Measurements from ENCODE around the gene TRIM33. TPM values are rescaled to one million over a fixed set of nuclear protein-coding genes. Genes with fewer than 3 reads are reported as not detected.

TRIM33 gene
- total and polyA plus RNA-seq, 2 of the 13 experiments (the other 11 are each of a cell fraction or from before 2014, with no cell fraction given), result 35.5 to 42.2 TPM

DNA sequence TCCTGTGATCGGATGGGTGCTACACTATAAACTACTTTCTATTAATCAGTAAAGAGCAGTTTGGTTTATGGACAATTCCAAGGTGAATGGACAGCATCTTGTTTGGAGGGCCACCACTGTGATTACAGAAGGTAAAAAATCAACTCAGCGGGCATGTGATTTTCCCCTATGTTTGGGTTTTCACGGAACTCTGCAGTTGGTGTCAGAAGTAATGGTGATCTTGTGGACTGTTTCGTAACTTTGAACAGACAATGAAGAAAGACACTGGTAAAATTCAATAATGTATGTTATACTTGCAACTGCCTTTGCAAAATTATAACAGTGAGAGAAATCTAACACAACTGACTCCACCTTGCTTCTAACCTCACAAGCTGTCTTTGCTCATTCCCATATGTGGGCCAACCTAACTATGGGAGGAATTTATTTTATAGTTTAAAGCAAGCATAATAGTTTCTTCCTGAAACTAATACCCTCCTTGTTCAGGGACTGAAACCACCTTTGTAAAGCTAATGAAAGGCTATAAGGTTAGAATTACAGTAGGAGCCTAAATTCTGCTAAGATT lies 53.2 kb downstream of the TRIM33 start (continued):
- TF ChIP-seq ONECUT2 (CRISPR knock-in tag; IDR thresholded peaks at IDR 0.05), result peak; percentile 61; the same call in 1 of the 2 replicates
- TF ChIP-seq ZNF205 (CRISPR knock-in tag; IDR thresholded peaks at IDR 0.05), result no peak
- TF ChIP-seq, protein P1, sequence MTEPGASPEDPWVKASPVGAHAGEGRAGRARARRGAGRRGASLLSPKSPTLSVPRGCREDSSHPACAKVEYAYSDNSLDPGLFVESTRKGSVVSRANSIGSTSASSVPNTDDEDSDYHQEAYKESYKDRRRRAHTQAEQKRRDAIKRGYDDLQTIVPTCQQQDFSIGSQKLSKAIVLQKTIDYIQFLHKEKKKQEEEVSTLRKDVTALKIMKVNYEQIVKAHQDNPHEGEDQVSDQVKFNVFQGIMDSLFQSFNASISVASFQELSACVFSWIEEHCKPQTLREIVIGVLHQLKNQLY (CRISPR knock-in tag; IDR thresholded peaks at IDR 0.05), result no peak
- TF ChIP-seq CEBPG (CRISPR knock-in tag; IDR thresholded peaks at IDR 0.05), result peak; percentile 80
- TF ChIP-seq ZNF337 (CRISPR knock-in tag; IDR thresholded peaks at IDR 0.05; ENCODE audit: borderline replicate concordance, low read depth), result no peak
- TF ChIP-seq ARHGAP35 (CRISPR knock-in tag; IDR thresholded peaks at IDR 0.05; ENCODE audit: borderline replicate concordance), result no peak
- no peak for TF ChIP-seq ZNF276 (CRISPR knock-in tag; IDR thresholded peaks at IDR 0.05; ENCODE audit: low read depth)
- TF ChIP-seq HOXD1 (CRISPR knock-in tag; IDR thresholded peaks at IDR 0.05), result no peak
- TF ChIP-seq CENPT (CRISPR knock-in tag; IDR thresholded peaks at IDR 0.05; ENCODE audit: low read depth), result no peak
- no peak for TF ChIP-seq ZNF646 (CRISPR knock-in tag; IDR thresholded peaks at IDR 0.05)
- TF ChIP-seq ZNF619 (CRISPR knock-in tag; IDR thresholded peaks at IDR 0.05), result no peak
- peak; percentile 64; the same call in 1 of the 2 replicates for TF ChIP-seq GATAD2A (CRISPR knock-in tag; IDR thresholded peaks at IDR 0.05)
- TF ChIP-seq ZNF335 (CRISPR knock-in tag; IDR thresholded peaks at IDR 0.05), result no peak
- TF ChIP-seq SRF (IDR thresholded peaks at IDR 0.05; ENCODE audit: low read depth, low read length), result no peak
- no peak for TF ChIP-seq CHD4 (IDR thresholded peaks at IDR 0.05; ENCODE audit: borderline replicate concordance, low read length)
- TF ChIP-seq, protein P2, sequence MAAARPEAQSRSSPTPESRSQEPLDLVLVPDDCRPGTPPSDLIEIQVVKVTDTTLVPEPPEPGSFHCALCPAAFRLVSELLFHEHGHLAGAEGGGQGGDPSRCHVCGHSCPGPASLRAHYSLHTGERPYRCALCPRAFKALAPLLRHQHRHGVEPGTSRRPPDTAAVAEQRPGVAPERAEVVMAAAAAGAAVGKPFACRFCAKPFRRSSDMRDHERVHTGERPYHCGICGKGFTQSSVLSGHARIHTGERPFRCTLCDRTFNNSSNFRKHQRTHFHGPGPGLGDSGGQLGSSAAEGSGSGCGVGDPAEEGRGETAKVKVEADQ (CRISPR knock-in tag; IDR thresholded peaks at IDR 0.05; ENCODE audit: borderline replicate concordance), result no peak
- TF ChIP-seq NBN (conservative IDR thresholded peaks at IDR 0.05), result no peak
- TF ChIP-seq HMGXB4 (CRISPR knock-in tag; IDR thresholded peaks at IDR 0.05; ENCODE audit: borderline replicate concordance in 1 of 2, low read depth in 1 of 2), result 0 out of 4 replicates have a peak, but pooled peaks of 1 of the 2 experiments have one; percentile 12
- TF ChIP-seq ZSCAN20 (CRISPR knock-in tag; IDR thresholded peaks at IDR 0.05; ENCODE audit: borderline replicate concordance), result no peak
